ENCODE measurements around the gene OAT. TPM values are rescaled to one million over a fixed set of nuclear protein-coding genes. Genes with fewer than 3 reads are reported as not detected.
A peak's percentile ranks its signal among the peaks of the same experiment; 100 is the strongest.

Gene OAT
- total RNA-seq, result 100 to 1,000 TPM; 105 to 113 TPM
- polyA plus RNA-seq, result 100 to 1,000 TPM; 114 to 235 TPM
- long read RNA-seq, donor 1, transcript OAT-208 (9 exons, 1,864 nt), result minor isoform, 16 of 532 reads
- long read RNA-seq, donor 1, transcript OAT-201 (10 exons, 2,048 nt), result major isoform, 466 of 532 reads
- long read RNA-seq, donor 1, partial matches to known transcripts, result 35 of 532 reads
- long read RNA-seq, donor 1, other reads (novel, unspliced or antisense), result 15 of 532 reads
- long read RNA-seq, donor 2, transcript OAT-201 (10 exons, 2,048 nt), result major isoform, 69 of 80 reads
- long read RNA-seq, donor 2, partial matches to known transcripts, result 4 of 80 reads
- long read RNA-seq, donor 2, other reads (novel, unspliced or antisense), result 4 of 80 reads

- H3K9me3 ChIP-seq (ENCODE audit: control insufficient read depth, low read length), result no peaks in the 10 kb centered on the region
- peaks cover 0 to 2% of the 10 kb centered on the region in 2 donors for H3K27me3 ChIP-seq (ENCODE audit: control insufficient read depth in 1 of 2, insufficient read depth in 2 of 2, low read length in 1 of 2)
- DNase-seq (peak; percentile 98), ATAC-seq (ENCODE audit: low FRiP score) (peak; percentile 97)
- no peaks in the 10 kb centered on the region for H3K36me3 ChIP-seq (ENCODE audit: control insufficient read depth in 1 of 2, insufficient read depth in 2 of 2, low read length in 1 of 2)
- peak within 1 kb of the TSS; percentile 88 to 95 for H3K27ac ChIP-seq (ENCODE audit: low read depth in 1 of 2, low read length in 2 of 2)
- intact Hi-C loops (cut with DNase I), result loop anchor here in 1 of 2 donors (1.0 kb wide), 1 partner anchor 42 kb away; the partner anchor contains the start of gene LHPP
- peak within 1 kb of the TSS; percentile 85 to 88 for H3K4me3 ChIP-seq (ENCODE audit: low read length in 2 of 2)
- peaks cover 0 to 2% of the 10 kb centered on the region in 2 donors for H3K4me1 ChIP-seq (ENCODE audit: control insufficient read depth in 1 of 2, insufficient read depth in 2 of 2, low read length in 2 of 2)
- WGBS, 2 donors, result 1 to 3% methylated on average over 68 to 70 of the region's 70 CpGs
These were observed at the start of gene OAT for GRCh38 chr10:124418726-124419501. Gene OAT, minus strand, starts transcription at chr10:124418923. Its CDS starts 6,752 bp downstream, at chr10:124412171.

GRCh38 chr10:124467165-124467564 is 48.4 kb upstream of the OAT start:
- intact Hi-C loops (cut with DNase I), result loop anchor here in 1 of 2 donors (10.0 kb wide), 1 partner anchor 1312 kb away; the partner anchor contains the start of gene BUB3
- ATAC-seq (ENCODE audit: low FRiP score) (no peak), DNase-seq (no peak)
- Histone ChIP-seq H3K36me3 (ENCODE audit: control insufficient read depth in 1 of 2, insufficient read depth in 2 of 2, low read length in 1 of 2) (no peaks in the 10 kb centered on the region), H3K27ac (ENCODE audit: low read depth in 1 of 2, low read length in 2 of 2) (no peak overlapping the region), H3K4me1 (ENCODE audit: control insufficient read depth in 1 of 2, insufficient read depth in 2 of 2, low read length in 2 of 2) (no peaks in the 10 kb centered on the region), H3K4me3 (ENCODE audit: low read length in 2 of 2) (no peak overlapping the region), H3K27me3 (ENCODE audit: control insufficient read depth in 1 of 2, insufficient read depth in 2 of 2, low read length in 1 of 2) (no peaks in the 10 kb centered on the region), H3K9me3 (ENCODE audit: control insufficient read depth, low read length) (no peaks in the 10 kb centered on the region)
- 83 to 91% methylated on average over 4 of the region's 4 CpGs for WGBS, 2 donors

GRCh38 chr10:124465777-124466488 is 47.2 kb upstream of the OAT start:
- ATAC-seq (ENCODE audit: low FRiP score), result no peak
- intact Hi-C loops (cut with DNase I), result loop anchor here in 1 of 2 donors (10.0 kb wide), 1 partner anchor 1311 kb away; the partner anchor contains the start of gene BUB3

GRCh38 chr10:124465003-124465776 is 46.5 kb upstream of the OAT start:
- intact Hi-C loops (cut with DNase I), result loop anchor here in 1 of 2 donors (10.0 kb wide), 1 partner anchor 1310 kb away; the partner anchor contains the start of gene BUB3
- DNase-seq (no peak), ATAC-seq (ENCODE audit: low FRiP score) (no peak)
- no peaks in the 10 kb centered on the region for H3K36me3 ChIP-seq (ENCODE audit: control insufficient read depth in 1 of 2, insufficient read depth in 2 of 2, low read length in 1 of 2)
- 83 to 85% methylated on average over 17 of the region's 17 CpGs for WGBS, 2 donors
- H3K27me3 ChIP-seq (ENCODE audit: control insufficient read depth in 1 of 2, insufficient read depth in 2 of 2, low read length in 1 of 2), result no peaks in the 10 kb centered on the region
- no peak overlapping the region for H3K27ac ChIP-seq (ENCODE audit: low read depth in 1 of 2, low read length in 2 of 2)
- no peak overlapping the region for H3K4me3 ChIP-seq (ENCODE audit: low read length in 2 of 2)
- no peaks in the 10 kb centered on the region for H3K9me3 ChIP-seq (ENCODE audit: control insufficient read depth, low read length)
- H3K4me1 ChIP-seq (ENCODE audit: control insufficient read depth in 1 of 2, insufficient read depth in 2 of 2, low read length in 2 of 2), result no peaks in the 10 kb centered on the region

More at GRCh38 chr10:124465777-124466488, 47.2 kb upstream of the OAT start:
- Histone ChIP-seq H3K4me3 (ENCODE audit: low read length in 2 of 2) (no peak overlapping the region), H3K36me3 (ENCODE audit: control insufficient read depth in 1 of 2, insufficient read depth in 2 of 2, low read length in 1 of 2) (no peaks in the 10 kb centered on the region), H3K27ac (ENCODE audit: low read depth in 1 of 2, low read length in 2 of 2) (no peak overlapping the region), H3K27me3 (ENCODE audit: control insufficient read depth in 1 of 2, insufficient read depth in 2 of 2, low read length in 1 of 2) (no peaks in the 10 kb centered on the region), H3K9me3 (ENCODE audit: control insufficient read depth, low read length) (no peaks in the 10 kb centered on the region), H3K4me1 (ENCODE audit: control insufficient read depth in 1 of 2, insufficient read depth in 2 of 2, low read length in 2 of 2) (no peaks in the 10 kb centered on the region)
- no peak for DNase-seq
- WGBS, 2 donors, result 75 to 76% methylated on average over 9 of the region's 9 CpGs

GRCh38 chr10:124464028-124464965 is 45.6 kb upstream of the OAT start:
- H3K9me3 ChIP-seq (ENCODE audit: control insufficient read depth, low read length), result no peaks in the 10 kb centered on the region
- DNase-seq (no peak), ATAC-seq (ENCODE audit: low FRiP score) (no peak)
- intact Hi-C loops (cut with DNase I), result loop anchor here in 1 of 2 donors (10.0 kb wide), 1 partner anchor 1309 kb away; the partner anchor contains the start of gene BUB3
- no peak overlapping the region for H3K4me3 ChIP-seq (ENCODE audit: low read length in 2 of 2)
- no peak overlapping the region for H3K27ac ChIP-seq (ENCODE audit: low read depth in 1 of 2, low read length in 2 of 2)
- H3K36me3 ChIP-seq (ENCODE audit: control insufficient read depth in 1 of 2, insufficient read depth in 2 of 2, low read length in 1 of 2), result no peaks in the 10 kb centered on the region
- WGBS, 2 donors, result 90 to 92% methylated on average over 9 of the region's 9 CpGs
- H3K4me1 ChIP-seq (ENCODE audit: control insufficient read depth in 1 of 2, insufficient read depth in 2 of 2, low read length in 2 of 2), result no peaks in the 10 kb centered on the region
- no peaks in the 10 kb centered on the region for H3K27me3 ChIP-seq (ENCODE audit: control insufficient read depth in 1 of 2, insufficient read depth in 2 of 2, low read length in 1 of 2)

- WGBS, 2 donors, result 80 to 85% methylated on average over 8 of the region's 8 CpGs
- no peaks in the 10 kb centered on the region for H3K4me1 ChIP-seq (ENCODE audit: control insufficient read depth in 1 of 2, insufficient read depth in 2 of 2, low read length in 2 of 2)
- intact Hi-C loops (cut with DNase I), result loop anchor here in 1 of 2 donors (10.0 kb wide), 1 partner anchor 1308 kb away; the partner anchor contains the start of gene BUB3
- no peaks in the 10 kb centered on the region for H3K9me3 ChIP-seq (ENCODE audit: control insufficient read depth, low read length)
- H3K36me3 ChIP-seq (ENCODE audit: control insufficient read depth in 1 of 2, insufficient read depth in 2 of 2, low read length in 1 of 2), result no peaks in the 10 kb centered on the region
- ATAC-seq (ENCODE audit: low FRiP score), result no peak
- no peak overlapping the region for H3K27ac ChIP-seq (ENCODE audit: low read depth in 1 of 2, low read length in 2 of 2)
- H3K4me3 ChIP-seq (ENCODE audit: low read length in 2 of 2), result peak overlapping the region in 1 of 2 donors; percentile 85
- no peak for DNase-seq
- no peaks in the 10 kb centered on the region for H3K27me3 ChIP-seq (ENCODE audit: control insufficient read depth in 1 of 2, insufficient read depth in 2 of 2, low read length in 1 of 2)
These were observed 43.6 kb upstream of the OAT start for GRCh38 chr10:124462348-124462695.

- Histone ChIP-seq H3K9me3 (ENCODE audit: control insufficient read depth, low read length) (no peaks in the 10 kb centered on the region), H3K27me3 (ENCODE audit: control insufficient read depth in 1 of 2, insufficient read depth in 2 of 2, low read length in 1 of 2) (no peaks in the 10 kb centered on the region), H3K4me1 (ENCODE audit: control insufficient read depth in 1 of 2, insufficient read depth in 2 of 2, low read length in 2 of 2) (no peaks in the 10 kb centered on the region), H3K27ac (ENCODE audit: low read depth in 1 of 2, low read length in 2 of 2) (peak within 1 kb of the TSS in 1 of 2 donors; percentile 62), H3K36me3 (ENCODE audit: control insufficient read depth in 1 of 2, insufficient read depth in 2 of 2, low read length in 1 of 2) (no peaks in the 10 kb centered on the region), H3K4me3 (ENCODE audit: low read length in 2 of 2) (peak within 1 kb of the TSS; percentile 81 to 85)
- intact Hi-C loops (cut with DNase I), result loop anchor here in 1 of 2 donors (1.0 to 10.0 kb wide), 2 partner anchors 42 to 1307 kb away; partner anchors contain the start of gene BUB3
- ATAC-seq (ENCODE audit: low FRiP score), result peak; percentile 96
- DNase-seq, result peak; percentile 93 to 95
- WGBS, 2 donors, result 1 to 2% methylated on average over 51 to 81 of the region's 81 CpGs
These were observed 43.1 kb upstream of the OAT start, which contains the start of gene LHPP for GRCh38 chr10:124461642-124462347. Gene LHPP, plus strand, starts transcription at chr10:124461823. Its CDS starts 40 bp downstream, at chr10:124461863.
